NT2/D1 (cell line): ENCODE data around the gene LIPA.

Source experiments
- DNase-seq: peaks from one replicate; pipeline ENCODE4 v3.0.0-alpha.2; 2011; ENCODE audit warnings: low read depth, low spot score
- H3K27me3 ChIP-seq: 2 replicates; pipeline ENCODE4 v1.6.0; 2011; ENCODE audit warnings: mild to moderate bottlenecking; ENCODE audit not compliant: insufficient read length, insufficient read depth
- H3K36me3 ChIP-seq: 2 replicates; pipeline ENCODE4 v1.6.1; 2011; ENCODE audit warnings: mild to moderate bottlenecking, low read length, mixed read lengths; ENCODE audit not compliant: insufficient read depth, insufficient read length
- H3K4me1 ChIP-seq: 2 replicates; pipeline ENCODE4 v1.5.1; 2011; ENCODE audit not compliant: insufficient read depth, insufficient read length
- H3K4me3 ChIP-seq: 2 replicates; pipeline ENCODE4 v1.5.1; 2011; ENCODE audit warnings: low read depth; ENCODE audit not compliant: insufficient read length
- H3K9ac ChIP-seq: 2 replicates; pipeline ENCODE4 v1.6.0; 2011; ENCODE audit warnings: low read depth; ENCODE audit not compliant: insufficient read length
- H3K9me3 ChIP-seq: 2 replicates; pipeline ENCODE4 v1.5.1; 2011; ENCODE audit warnings: mild to moderate bottlenecking, low read length; ENCODE audit not compliant: insufficient read depth
- SUZ12 ChIP-seq: IDR thresholded peaks from 2 replicates; pipeline ENCODE4 v1.6.1; 2011; ENCODE audit not compliant: insufficient read length, insufficient read depth; ENCODE audit errors: extremely low read depth
- YY1 ChIP-seq: IDR thresholded peaks from 2 replicates; pipeline ENCODE4 v1.6.1; 2011; ENCODE audit not compliant: insufficient read length, insufficient read depth
- ZNF274 ChIP-seq: IDR thresholded peaks from 2 replicates; pipeline ENCODE4 v1.6.1; 2011; ENCODE audit warnings: mild to moderate bottlenecking, low read depth, low read length

The LIPA gene

DNA sequence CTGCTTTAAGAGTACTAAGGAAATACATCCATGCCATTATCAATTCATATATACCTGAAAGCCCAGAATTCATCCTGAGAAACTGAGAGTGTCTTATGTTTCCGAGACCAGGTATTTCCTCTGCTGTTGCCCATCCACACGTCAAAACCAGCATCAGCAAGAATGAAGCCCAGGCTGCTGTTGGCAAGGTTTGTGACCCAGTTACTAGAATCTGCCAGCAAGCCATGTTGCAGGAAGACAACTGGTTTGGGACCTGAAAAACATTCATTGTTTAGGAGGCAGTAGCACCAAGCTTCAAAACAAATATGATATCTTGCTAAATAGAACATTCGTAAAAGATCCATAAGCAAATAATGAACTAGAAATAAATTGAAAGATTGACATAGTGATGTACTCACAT lies 23.4 kb downstream of the LIPA start:
- Histone ChIP-seq H3K9ac (no peak overlapping the region), H3K4me3 (no peak overlapping the region), H3K9me3 (no peaks in the 10 kb centered on the region)

DNA sequence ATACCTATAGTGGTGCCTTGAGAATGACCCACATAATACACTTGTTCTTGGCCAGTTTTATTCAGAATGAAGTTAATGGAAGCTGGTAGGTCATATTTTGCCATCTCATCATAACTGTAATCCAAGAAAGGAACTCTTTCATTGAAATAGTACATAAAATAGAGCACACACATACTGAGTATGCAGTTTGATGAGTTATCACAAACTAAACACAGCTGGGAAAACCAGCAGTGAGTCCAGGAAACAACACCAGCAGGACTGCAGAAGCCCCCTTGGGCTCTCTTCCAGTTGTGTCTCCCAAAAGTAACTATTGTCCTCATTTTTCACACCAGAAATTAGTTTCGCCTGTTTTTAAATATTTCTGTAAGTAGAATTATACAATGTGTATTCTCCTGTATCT lies 24.7 kb downstream of the LIPA start:
- H3K4me1 ChIP-seq, result no peaks in the 10 kb centered on the region
- no peaks in the 10 kb centered on the region for H3K27me3 ChIP-seq
- TF ChIP-seq ZNF274 (no peak), SUZ12 (no peak), YY1 (no peak)
- no peaks in the 10 kb centered on the region for H3K9me3 ChIP-seq
- no peaks in the 10 kb centered on the region for H3K36me3 ChIP-seq
- no peak overlapping the region for H3K9ac ChIP-seq
- no peak overlapping the region for H3K4me3 ChIP-seq
- DNase-seq, result no peak

More for the DNA sequence above, 23.4 kb downstream of the LIPA start:
- no peak for TF ChIP-seq ZNF274
- no peak for TF ChIP-seq SUZ12
- no peak for TF ChIP-seq YY1
- no peak for DNase-seq
- no peaks in the 10 kb centered on the region for H3K36me3 ChIP-seq
- no peaks in the 10 kb centered on the region for H3K27me3 ChIP-seq
- no peaks in the 10 kb centered on the region for H3K4me1 ChIP-seq

DNA sequence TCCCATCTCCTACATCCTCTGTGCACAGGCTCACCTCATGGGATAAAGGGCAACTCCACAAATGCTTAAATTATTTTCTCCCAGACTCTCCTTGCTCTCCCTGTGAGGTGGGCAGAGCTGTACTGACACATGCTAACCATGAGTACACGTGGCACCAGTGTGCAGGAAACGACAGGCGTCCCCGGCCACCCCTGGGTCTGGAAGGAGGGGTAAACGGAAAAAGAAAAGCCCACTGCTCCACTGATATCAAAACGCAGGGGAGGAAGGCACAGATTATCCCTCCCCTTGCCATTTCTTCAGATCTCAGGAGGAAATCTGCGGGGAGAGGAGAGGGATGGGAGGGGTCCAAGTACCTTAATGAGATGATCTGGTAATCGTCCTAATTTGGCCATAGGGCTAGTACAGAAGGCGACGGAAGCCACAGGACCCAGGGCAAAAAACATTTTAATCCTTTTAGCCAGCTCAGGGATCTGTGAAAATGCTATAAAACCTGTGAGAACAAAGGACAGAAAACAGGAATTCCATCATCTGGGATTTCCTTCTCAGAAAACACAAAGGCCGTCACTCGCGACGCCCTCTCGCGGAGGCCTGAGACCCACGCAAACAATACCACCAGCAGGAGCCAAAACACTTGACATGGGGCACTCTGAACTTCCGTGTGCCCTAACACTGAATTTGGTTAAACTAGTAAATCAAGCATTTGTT lies 26.7 kb downstream of the LIPA start:
- Histone ChIP-seq H3K36me3 (no peaks in the 10 kb centered on the region), H3K27me3 (no peaks in the 10 kb centered on the region), H3K4me3 (no peak overlapping the region), H3K9ac (no peak overlapping the region), H3K9me3 (no peaks in the 10 kb centered on the region), H3K4me1 (no peaks in the 10 kb centered on the region)
- no peak for DNase-seq
- TF ChIP-seq SUZ12, result no peak
- no peak for TF ChIP-seq YY1
- TF ChIP-seq ZNF274, result no peak

DNA sequence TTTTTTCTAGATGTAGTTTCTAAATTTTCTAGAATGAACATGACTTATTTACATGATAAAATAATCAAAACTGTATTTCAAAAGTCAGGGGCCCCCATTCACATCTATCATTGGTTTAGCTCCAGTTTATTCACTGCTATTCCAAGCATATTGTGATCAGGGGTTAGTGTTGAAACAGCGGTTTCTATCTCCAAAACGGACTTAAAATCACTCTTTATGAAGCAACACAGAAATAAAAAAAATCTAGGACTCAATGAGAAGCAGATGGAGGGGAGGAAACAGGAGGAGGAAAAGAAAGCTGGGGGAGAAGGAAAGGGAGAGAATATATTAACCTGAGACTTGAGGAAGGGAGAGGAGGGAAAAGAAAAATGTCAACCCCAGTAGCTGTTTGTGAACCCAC lies 29.7 kb downstream of the LIPA start:
- Histone ChIP-seq H3K27me3 (no peaks in the 10 kb centered on the region), H3K9ac (no peak overlapping the region), H3K4me3 (no peak overlapping the region), H3K4me1 (no peaks in the 10 kb centered on the region), H3K36me3 (no peaks in the 10 kb centered on the region), H3K9me3 (no peaks in the 10 kb centered on the region)
- no peak for DNase-seq
- TF ChIP-seq ZNF274 (no peak), SUZ12 (no peak), YY1 (no peak)

DNA sequence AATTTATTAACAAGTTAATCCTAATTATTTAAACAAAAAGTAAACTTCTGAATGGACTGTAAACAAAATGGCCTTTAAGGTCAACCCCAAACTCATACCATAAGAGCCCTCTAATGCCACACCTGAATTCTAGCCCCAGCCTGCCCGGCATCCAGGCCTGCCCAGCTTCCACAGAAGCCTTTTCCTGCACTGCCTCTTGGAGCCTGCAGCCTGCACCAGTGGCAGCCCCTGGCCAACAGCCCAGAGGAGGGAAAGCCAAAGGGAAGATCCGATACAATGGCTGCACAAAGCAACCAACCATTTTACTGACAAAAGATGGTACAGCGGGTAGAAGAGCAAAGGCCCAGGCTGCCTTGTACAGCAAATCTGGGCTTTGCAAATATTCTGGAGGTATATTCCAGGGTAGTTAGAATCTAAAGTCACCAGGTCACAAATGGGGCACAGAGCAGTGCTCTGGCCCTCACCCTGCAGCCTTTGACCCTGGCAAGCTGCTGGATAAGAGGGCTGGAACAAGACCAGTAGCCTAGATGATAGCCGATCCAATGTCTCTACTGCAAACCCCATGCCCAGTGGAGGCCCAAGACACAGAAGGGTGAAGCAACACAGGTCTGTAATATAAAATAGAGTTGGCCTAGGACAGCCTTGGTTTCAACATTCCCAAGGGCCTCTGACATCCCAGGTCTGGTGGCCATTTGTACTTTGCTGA lies 31.9 kb downstream of the LIPA start:
- TF ChIP-seq ZNF274, result no peak
- TF ChIP-seq SUZ12, result no peak
- no peak for TF ChIP-seq YY1
- DNase-seq, result no peak
- H3K27me3 ChIP-seq, result no peaks in the 10 kb centered on the region

DNA sequence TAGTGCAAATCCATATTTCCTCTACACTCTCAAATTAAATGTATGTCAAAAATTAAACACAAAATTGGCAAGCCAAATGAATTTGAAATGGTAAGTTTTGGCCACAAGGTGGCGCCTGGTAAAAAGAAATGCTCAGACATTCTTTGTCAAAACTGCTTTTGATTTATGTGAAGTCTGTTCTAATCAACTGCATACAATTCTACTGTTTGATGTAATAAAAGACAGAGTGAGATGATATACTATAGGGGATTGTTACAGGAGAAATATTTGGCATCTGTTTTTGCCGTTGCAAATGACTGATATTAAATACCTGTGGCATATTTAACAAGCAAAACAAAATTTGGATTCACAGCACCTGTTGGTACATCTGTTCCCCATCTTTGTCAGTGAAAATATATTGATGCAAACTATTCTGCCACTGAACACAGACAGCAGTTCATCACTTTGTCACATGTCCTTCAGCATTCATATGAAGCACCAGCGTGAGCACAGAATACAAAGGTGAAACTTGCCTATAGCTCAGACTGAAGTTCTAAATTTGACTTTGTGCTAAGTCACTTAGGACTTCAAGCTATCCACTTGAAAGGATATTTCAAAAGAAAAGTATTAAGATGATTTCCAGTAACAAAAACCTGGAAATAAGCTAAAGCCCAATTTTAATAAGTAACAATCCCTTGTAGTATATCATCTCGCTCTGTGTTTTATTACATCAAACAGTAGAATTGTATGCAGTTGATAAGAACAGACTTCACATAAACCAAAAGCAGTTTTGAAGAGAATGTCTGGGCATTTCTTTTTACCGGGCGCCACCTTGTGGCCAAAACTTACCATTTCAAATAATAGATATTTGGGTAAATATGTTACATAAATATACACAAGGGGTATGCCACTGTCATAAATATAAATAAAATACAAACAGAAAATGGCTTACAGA lies 34.3 kb downstream of the LIPA start:
- H3K9me3 ChIP-seq, result no peaks in the 10 kb centered on the region
- DNase-seq, result no peak
- no peaks in the 10 kb centered on the region for H3K27me3 ChIP-seq
- no peak overlapping the region for H3K9ac ChIP-seq
- H3K4me3 ChIP-seq, result no peak overlapping the region
- no peaks in the 10 kb centered on the region for H3K4me1 ChIP-seq
- no peaks in the 10 kb centered on the region for H3K36me3 ChIP-seq
- TF ChIP-seq ZNF274 (no peak), SUZ12 (no peak), YY1 (no peak)

More for the DNA sequence above, 31.9 kb downstream of the LIPA start:
- Histone ChIP-seq H3K4me3 (no peak overlapping the region), H3K36me3 (no peaks in the 10 kb centered on the region), H3K9ac (no peak overlapping the region), H3K4me1 (no peaks in the 10 kb centered on the region), H3K9me3 (no peaks in the 10 kb centered on the region)

DNA sequence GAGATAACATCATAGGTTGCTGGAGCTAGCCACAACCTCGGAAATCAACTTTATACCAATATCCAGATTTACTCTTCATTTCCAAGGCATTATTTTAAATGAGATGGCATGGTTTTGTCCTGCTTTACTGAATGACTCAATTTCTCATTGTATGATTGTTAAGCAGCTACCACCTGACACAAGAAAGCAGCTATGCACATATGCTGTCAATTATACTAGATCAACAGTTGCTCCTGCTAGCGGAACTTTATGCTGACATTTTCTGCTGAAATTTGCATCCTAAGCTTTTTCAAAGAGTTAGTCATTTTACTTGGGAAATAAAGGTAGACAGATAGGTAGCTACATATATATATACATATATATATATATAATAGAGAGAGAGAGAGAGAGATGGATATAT lies 35.5 kb downstream of the LIPA start:
- peaks cover 3% of the 10 kb centered on the region for H3K27me3 ChIP-seq
- no peaks in the 10 kb centered on the region for H3K9me3 ChIP-seq
- no peak overlapping the region for H3K4me3 ChIP-seq
- no peaks in the 10 kb centered on the region for H3K36me3 ChIP-seq
- TF ChIP-seq YY1 (no peak), ZNF274 (no peak), SUZ12 (no peak)
- H3K9ac ChIP-seq, result no peak overlapping the region
- H3K4me1 ChIP-seq, result no peaks in the 10 kb centered on the region
- DNase-seq, result no peak
